G401.6 (cell line): Measurements from ENCODE around the gene U2SURP.
"Not testable (repeated sequence)": the region's sequence is repeated elsewhere in the genome, so short reads cannot be mapped to it uniquely, and the experiment has no call there.

Source experiments
- FAIRE-seq: peaks from 2 replicates; lab custom pipeline; 2012; peaks lifted over from hg19 to GRCh38; lab: Jason Lieb, UNC

The U2SURP gene

GRCh38 chr3:143072298-143073020, 71.1 kb downstream of the U2SURP start:
- FAIRE-seq: not testable (repeated sequence)

GRCh38 chr3:143073541-143073940, 72.2 kb downstream of the U2SURP start:
- FAIRE-seq: not testable (repeated sequence)

DNA sequence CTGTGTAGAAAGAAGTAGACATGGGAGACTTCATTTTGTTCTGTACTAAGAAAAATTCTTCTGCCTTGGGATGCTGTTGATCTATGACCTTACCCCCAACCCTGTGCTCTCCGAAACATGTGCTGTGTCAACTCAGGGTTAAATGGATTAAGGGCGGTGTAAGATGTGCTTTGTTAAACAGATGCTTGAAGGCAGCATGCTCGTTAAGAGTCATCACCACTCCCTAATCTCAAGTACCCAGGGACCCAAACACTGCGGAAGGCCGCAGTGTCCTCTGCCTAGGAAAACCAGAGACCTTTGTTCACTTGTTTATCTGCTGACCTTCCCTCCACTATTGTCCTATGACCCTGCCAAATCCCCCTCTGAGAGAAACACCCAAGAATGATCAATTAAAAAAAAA, 72.6 kb downstream of the U2SURP start:
- FAIRE-seq: not testable (repeated sequence)

DNA sequence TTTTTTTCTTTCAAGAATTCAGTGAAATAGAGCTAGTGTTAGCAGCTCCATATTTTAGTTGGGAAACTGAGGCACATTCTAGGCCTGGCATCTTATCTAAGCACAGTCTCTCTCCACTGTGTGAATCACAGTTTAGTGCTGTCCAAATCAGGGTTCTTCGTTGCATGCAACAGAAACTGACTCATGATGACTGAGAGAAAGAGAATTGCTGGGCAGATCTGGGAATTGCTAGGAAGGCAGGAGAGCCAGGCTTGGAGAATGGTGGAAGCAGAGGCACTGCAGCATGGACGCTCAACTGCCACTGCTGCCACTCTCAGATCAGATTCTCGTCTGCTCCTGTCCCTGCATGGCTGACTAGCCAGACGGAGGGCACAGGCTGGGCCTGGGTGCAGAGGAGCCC, 77.5 kb downstream of the U2SURP start:
- no peak for FAIRE-seq

DNA sequence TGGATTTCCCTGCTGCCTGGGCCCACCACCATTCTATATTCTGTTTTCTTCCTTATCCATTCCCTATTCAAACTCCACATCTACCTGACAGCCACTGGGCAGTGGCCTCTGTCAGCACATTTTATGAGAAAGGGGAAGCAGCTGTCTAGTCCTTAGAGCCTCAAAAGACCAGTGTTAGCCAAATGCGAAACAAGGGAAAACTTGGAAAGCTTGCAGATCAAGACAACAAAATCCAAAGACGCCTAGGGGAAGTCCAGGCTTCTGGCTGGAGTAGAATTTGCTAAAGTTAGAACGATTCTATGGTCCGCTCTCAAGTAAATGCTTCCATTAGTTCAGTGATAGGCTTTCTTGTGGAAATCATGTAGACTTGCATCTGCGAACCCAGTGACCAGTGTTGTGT, 78.8 kb downstream of the U2SURP start:
- FAIRE-seq: no peak

DNA sequence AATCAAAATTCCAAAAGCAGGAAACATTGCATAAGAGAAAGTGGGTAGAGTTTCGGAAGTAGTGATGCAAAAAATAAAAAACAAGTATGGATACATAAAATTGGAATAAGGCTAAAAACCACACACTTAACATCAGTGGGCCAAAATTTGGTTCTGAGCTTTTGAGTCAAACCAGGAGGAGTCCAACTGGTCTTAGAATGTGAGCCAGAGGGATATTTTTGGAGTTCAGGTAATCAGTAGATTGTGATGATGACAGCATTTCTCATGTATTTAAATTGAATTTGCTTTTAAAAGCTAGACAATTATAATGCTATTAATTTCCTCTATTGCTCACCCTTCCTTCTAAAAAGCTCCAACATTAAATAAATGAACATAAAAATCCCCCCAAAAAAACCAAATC, 80.0 kb downstream of the U2SURP start:
- no peak for FAIRE-seq

DNA sequence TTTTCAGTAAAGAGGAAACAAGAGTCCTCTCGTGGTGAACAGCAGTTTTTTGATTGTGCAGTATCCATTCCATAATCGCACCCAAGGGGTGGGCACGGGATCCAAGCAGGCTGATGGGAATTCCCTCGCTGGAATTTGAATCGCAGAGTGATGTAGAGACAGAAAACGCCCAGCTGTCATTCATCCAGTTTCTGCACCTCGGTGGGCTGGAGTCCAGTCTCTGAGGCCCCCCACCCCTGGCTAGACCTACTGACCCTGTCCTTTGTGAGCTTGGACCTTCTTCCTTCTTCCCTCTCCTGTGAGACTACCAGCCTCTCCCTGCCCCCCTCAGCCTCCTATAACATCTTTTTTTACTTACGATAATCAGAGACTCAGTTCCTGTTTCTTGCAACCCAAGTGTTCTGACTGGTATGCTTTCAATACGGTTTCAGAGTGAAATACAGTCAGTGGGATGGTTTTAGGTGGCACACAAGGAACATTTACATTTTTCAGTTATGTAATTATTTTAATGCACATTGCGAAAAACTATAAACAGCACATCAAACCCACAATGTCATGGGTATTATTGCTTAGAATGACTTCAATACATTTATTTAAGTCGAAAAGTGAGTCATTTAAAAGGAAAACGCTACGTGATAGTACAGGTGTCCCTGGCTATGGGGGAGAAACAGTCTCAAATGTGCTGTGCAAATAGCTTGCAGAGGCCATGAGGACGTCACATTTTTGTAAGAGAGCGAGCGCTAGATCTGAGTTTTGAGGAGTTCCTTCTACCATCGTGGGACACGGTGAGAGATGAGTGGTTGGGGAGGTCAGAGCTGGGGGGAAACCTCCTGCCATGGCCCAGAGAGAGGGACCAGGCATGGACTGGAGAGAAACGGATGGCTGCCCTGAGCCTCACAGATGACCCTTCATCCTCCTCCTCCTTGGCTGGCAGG, 80.7 kb downstream of the U2SURP start:
- no peak for FAIRE-seq

GRCh38 chr3:143083781-143084180, 82.4 kb downstream of the U2SURP start:
- no peak for FAIRE-seq

DNA sequence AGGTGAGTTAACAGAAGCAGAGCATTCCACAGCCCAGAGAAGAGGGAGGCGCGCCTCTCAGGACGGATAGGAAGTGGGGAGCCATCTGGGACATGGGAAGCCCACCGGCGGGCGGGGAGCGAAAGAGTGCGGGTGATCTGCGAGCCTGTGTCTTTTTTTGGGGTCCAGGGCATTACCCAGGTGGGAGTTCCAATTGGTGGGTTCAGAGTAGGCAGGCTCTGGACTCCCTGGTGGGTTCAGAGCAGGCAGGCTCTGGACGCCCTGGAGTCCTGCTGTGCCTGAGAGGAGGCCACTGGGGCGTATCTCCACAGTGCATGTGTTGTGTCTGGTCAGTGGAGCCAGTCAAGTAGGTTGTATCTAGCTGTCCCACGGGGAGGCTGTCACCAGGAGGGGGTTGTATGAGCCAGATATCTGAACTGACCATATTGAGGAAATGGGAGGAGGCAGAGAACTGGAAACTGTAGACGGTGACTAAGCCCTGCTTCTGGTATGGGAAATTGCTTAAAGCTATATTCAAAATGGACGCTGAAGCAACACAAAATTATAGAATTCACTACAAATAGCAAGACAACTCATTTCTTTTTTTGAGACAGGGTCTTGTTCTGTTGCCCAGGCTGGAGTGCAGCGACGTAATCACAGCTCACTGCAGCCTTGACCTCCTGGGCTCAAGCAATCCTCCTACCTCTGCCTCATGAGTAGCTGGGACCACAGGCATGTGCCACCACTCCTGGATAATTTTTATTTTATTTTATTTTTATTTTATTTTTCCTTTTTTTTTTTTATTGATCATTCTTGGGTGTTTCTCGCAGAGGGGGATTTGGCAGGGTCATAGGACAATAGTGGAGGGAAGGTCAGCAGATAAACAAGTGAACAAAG, 83.7 kb downstream of the U2SURP start:
- no peak for FAIRE-seq

GRCh38 chr3:143088835-143089234, 87.5 kb downstream of the U2SURP start:
- FAIRE-seq: no peak

- no peak for FAIRE-seq
Observed at GRCh38 chr3:143089965-143090364, 88.6 kb downstream of the U2SURP start.

DNA sequence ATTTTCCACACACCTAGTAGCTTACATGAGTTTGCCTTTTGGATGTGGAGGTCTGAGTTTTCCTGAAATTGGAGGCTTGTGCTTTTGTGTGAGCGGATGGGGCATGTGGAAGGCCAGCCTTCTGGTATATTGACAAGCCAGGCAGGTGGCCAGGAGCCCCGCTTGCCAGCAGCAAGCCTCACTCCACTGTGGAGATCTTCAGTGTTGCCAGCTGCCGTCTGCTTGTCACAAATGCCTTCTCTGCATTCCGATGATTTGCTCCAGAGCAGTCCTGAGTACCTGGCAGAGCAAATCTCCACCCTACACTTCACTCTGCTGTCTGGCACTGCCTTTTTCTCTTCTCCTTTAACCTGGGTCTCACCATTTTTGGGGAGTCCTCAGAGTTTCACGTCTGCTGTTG, 89.1 kb downstream of the U2SURP start:
- FAIRE-seq: no peak

DNA sequence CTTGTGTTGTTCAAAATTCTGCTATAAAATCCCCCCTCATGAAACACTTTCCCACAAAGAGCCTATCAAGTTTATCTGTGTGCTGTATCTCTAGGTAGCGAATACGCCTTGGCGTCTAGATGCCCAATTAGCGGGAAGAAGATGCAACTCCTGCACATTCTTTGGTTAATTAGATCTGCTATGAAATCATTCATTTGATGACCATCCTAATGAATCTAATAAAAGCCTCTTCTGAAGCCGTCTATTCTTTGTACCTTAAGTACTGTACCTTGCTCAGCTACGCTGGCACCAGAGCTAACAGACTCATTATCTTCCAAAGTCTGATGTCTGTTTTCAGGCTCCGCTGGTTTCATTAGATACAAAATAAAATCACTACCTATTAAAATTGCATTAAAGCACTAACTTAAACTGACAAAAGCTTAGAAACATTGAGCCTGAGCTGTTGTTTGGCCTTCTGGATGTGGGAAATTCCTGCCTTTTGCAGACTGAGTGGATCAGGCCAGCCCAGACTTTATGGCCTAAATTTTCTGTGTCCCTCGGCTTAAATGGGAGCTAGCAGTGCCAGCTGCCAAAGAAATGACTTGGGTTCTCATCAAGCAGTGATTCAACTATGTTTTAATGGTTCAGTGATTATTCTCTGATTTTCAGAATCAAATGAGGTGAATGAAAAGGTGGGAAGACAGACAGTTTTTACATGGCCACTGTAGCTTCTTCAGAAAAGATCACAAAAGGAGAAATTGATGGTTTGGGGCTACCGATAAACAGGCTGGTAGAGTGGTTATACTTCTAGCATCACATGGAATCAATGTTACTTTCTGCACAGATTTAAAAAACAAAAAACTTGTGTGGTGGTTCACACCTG, 89.8 kb downstream of the U2SURP start:
- no peak for FAIRE-seq

- FAIRE-seq: no peak
Observed at GRCh38 chr3:143092191-143092590, 90.8 kb downstream of the U2SURP start.

DNA sequence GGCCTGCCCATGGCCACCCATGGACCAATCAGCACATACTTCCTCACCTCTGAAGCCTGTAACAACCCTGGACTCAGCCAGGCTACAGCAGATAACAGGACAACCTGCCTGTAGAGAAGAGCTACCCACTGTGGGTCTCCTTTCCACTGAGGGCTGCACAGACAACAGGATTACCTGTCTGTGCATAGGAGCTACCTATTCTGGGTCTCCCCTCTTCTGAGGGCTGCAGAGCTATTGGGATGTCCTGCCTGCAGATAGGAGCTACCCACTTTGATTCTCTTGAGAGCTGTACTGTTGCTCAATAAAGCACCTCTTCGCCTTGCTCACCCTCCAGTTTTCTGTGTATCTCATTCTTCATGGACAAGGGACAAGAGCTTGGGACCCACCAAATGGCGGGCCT, 94.4 kb downstream of the U2SURP start:
- FAIRE-seq: no peak

DNA sequence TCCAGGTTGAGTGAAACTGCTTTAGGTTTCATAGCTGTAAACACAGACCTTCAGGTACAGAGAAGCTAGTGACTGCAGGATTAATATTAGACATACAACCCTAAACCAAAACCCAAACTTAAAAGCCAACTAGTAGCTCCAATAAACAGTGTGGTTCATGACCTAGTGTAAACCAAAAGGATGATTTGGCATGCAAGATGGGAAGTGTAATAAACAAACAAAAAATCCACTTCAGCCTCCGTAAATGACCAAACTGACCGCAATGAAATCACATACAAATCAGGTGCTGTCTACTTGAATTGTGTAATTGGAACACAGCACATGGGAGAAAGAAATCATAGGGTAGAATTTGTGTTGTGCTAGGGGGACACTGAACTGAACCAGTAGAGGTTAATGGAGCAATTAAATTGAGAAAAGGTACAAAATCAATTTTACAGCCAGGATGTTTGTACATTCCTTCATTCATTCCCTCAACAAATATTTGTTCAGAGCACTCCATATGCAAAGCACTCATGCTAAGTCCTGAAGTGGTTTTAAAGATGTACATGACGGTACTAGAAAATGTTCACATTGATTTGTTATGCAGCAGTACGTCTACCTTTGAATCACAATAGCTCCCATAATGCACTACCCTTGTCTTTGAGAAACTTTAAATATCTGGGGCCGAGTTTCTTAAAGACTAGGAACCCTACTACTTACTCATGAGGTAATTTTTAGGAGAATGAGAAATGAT, 96.8 kb downstream of the U2SURP start:
- FAIRE-seq: no peak

GRCh38 chr3:143099210-143099609, 97.8 kb downstream of the U2SURP start:
- no peak for FAIRE-seq

DNA sequence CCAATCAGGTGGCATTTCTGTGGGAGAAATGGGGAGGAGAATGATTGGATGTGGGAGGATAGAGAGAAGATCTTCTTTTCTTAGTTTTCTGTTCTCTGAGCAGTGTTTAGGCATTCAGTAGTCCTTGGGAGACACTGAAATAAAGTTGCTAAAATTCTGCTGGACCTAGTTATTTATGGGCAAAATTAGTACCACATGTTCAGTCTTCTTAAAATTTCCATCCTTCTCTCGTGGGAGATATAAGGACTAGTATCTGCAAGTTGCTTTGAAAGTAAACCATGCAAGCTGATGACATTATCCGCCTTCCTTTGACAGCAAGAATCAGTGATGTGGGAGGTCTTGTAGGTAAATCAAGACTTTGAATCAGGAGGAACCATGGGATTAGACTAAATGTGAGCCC, 98.3 kb downstream of the U2SURP start:
- FAIRE-seq: no peak

- no peak for FAIRE-seq
Observed at GRCh38 chr3:143100451-143100850, 99.1 kb downstream of the U2SURP start.

- no peak for FAIRE-seq
Observed at GRCh38 chr3:143101792-143102381, 100.5 kb downstream of the U2SURP start.
